Activated T-helper 1 cell treated with Interleukin-2 at 50 U/mL for 16 hours (primary cell): ENCODE results near the gene MYOM3.

Source experiments
- DNase-seq: peaks from one replicate; pipeline ENCODE4 v3.0.0-alpha.2; 2020; ENCODE audit warnings: low read depth

The MYOM3 gene

GRCh38 chr1:24138476-24139221, 26.7 kb upstream of the MYOM3 start:
- DNase-seq = no peak

GRCh38 chr1:24136956-24137539, 25.1 kb upstream of the MYOM3 start:
- no peak for DNase-seq

- no peak for DNase-seq
Observed at GRCh38 chr1:24134376-24134775, 22.4 kb upstream of the MYOM3 start.

GRCh38 chr1:24133819-24134218, 21.9 kb upstream of the MYOM3 start:
- no peak for DNase-seq

- no peak for DNase-seq
Observed at GRCh38 chr1:24130385-24130784, 18.4 kb upstream of the MYOM3 start.

GRCh38 chr1:24127801-24128363, 15.9 kb upstream of the MYOM3 start:
- DNase-seq = no peak

- no peak for DNase-seq
Observed at GRCh38 chr1:24127134-24127800, 15.3 kb upstream of the MYOM3 start.

GRCh38 chr1:24126672-24127023, 14.7 kb upstream of the MYOM3 start:
- no peak for DNase-seq

GRCh38 chr1:24126018-24126671, 14.2 kb upstream of the MYOM3 start:
- no peak for DNase-seq

- no peak for DNase-seq
Observed at GRCh38 chr1:24125456-24125855, 13.5 kb upstream of the MYOM3 start.

GRCh38 chr1:24124980-24125379, 13.0 kb upstream of the MYOM3 start:
- no peak for DNase-seq

GRCh38 chr1:24123611-24124010, 11.7 kb upstream of the MYOM3 start:
- no peak for DNase-seq

GRCh38 chr1:24122776-24123175, 10.8 kb upstream of the MYOM3 start:
- DNase-seq = no peak

- DNase-seq = no peak
Observed at GRCh38 chr1:24121406-24121805, 9.5 kb upstream of the MYOM3 start.

GRCh38 chr1:24120965-24121364, 9.0 kb upstream of the MYOM3 start:
- DNase-seq = no peak

GRCh38 chr1:24119859-24120756, 8.2 kb upstream of the MYOM3 start:
- no peak for DNase-seq

GRCh38 chr1:24119489-24119858, 7.5 kb upstream of the MYOM3 start:
- DNase-seq = no peak

- DNase-seq = no peak
Observed at GRCh38 chr1:24118410-24119242, 6.7 kb upstream of the MYOM3 start.

GRCh38 chr1:24117722-24118409, 5.9 kb upstream of the MYOM3 start:
- DNase-seq = no peak

GRCh38 chr1:24117132-24117531, 5.2 kb upstream of the MYOM3 start:
- DNase-seq = no peak
